ENCODE data around the gene ZNF217. TPM values are rescaled to one million over a fixed set of nuclear protein-coding genes. Genes with fewer than 3 reads are reported as not detected.
"Not testable (repeated sequence)": the region's sequence is repeated elsewhere in the genome, so short reads cannot be mapped to it uniquely, and the experiment has no call there.

Gene ZNF217
- polyA plus RNA-seq, 2 of the 4 experiments (the other 2 are of a cell fraction), result 22.2 to 30.5 TPM

- TF ChIP-seq ZFP36 (IDR thresholded peaks at IDR 0.05; ENCODE audit: borderline replicate concordance, partially characterized antibody) (no peak), EHMT2 (IDR thresholded peaks at IDR 0.05; ENCODE audit: low read depth) (no peak)
Measured at GRCh38 chr20:53631909-53632662, 38.4 kb upstream of the ZNF217 start (continued).

DNA sequence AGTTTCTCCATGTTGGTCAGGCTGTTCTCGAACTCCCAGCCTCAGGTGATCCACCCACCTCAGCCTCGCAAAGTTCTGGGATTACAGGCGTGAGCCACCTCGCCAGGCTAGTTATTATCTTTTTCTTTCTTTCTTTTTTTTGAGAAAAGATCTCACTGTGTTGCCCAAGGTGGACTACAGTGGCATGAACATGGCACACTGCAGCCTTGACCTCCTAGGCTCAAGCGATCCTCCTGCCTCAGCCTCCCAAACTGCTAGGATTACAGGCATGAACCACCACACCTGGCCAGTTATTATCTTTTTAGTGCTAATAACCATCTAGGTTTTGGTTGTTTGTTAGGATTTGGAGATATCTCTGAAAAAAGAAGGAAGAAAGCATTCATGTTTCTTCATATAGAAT, 35.8 kb upstream of the ZNF217 start:
- no peaks in the 10 kb centered on the region for H3K9me3 ChIP-seq
- POLR2A ChIA-PET, result no interaction called here
- ATAC-seq, result no peak
- H3K27ac ChIP-seq, result 0 out of 6 replicates have a peak overlapping the region, but pooled peaks of 1 of the 2 experiments have one; percentile 38
- H3K4me2 ChIP-seq, result no peak overlapping the region
- TF ChIP-seq HOXB13 (CRISPR knock-in tag; IDR thresholded peaks at IDR 0.05; ENCODE audit: low read depth) (no peak), ZC3H11A (IDR thresholded peaks at IDR 0.05) (no peak), CEBPB (IDR thresholded peaks at IDR 0.05) (no peak), POLR2A (IDR thresholded peaks at IDR 0.05; ENCODE audit: low read length) (no peak), PHF8 (IDR thresholded peaks at IDR 0.05; ENCODE audit: borderline replicate concordance, low read depth) (no peak), KDM5A (IDR thresholded peaks at IDR 0.05) (no peak), CBX8 (IDR thresholded peaks at IDR 0.05) (no peak), EHF (CRISPR knock-in tag; IDR thresholded peaks at IDR 0.05) (no peak), CHD2 (IDR thresholded peaks at IDR 0.05; ENCODE audit: low read length, partially characterized antibody) (no peak), MYC (IDR thresholded peaks at IDR 0.05; ENCODE audit: borderline replicate concordance, low read length) (no peak), NPAS2 (CRISPR knock-in tag; IDR thresholded peaks at IDR 0.05; ENCODE audit: borderline replicate concordance) (no peak)
- TF ChIP-seq, protein P1, sequence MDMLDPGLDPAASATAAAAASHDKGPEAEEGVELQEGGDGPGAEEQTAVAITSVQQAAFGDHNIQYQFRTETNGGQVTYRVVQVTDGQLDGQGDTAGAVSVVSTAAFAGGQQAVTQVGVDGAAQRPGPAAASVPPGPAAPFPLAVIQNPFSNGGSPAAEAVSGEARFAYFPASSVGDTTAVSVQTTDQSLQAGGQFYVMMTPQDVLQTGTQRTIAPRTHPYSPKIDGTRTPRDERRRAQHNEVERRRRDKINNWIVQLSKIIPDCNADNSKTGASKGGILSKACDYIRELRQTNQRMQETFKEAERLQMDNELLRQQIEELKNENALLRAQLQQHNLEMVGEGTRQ (IDR thresholded peaks at IDR 0.05), result no peak
- peaks cover 4% of the 10 kb centered on the region for H3K4me1 ChIP-seq
- WGBS (ENCODE audit: missing lambda C conversion rate), result 96% methylated on average over 4 of the region's 5 CpGs
- DNase-seq (ENCODE audit: low read depth in 1 of 2, low spot score in 1 of 2), result no peak
- CTCF ChIA-PET, result no interaction called here
- no peak for FAIRE-seq
- no peak overlapping the region for H3K4me3 ChIP-seq

DNA sequence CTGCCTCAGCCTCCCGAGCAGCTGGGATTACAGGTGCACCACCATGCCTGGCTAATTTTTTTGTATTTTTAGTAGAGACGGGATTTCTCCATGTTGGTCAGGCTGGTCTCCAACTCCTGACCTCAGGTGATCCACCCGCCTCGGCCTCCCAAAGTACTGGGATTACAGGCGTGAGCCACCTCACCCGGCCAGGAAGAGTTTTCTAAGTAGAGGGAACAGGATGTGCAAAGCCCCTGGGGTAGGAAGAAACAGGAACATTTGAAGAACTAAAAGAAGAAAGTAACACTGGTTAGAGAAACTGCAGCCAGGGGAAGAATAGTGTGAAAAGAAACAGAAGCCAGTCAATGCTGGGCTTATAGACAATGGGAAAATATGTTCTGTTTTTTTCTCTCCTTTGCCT, 35.1 kb upstream of the ZNF217 start:
- H3K9me3 ChIP-seq; ATAC-seq; H3K4me3 ChIP-seq; FAIRE-seq; DNase-seq (ENCODE audit: low read depth in 1 of 2, low spot score in 1 of 2); H3K4me2 ChIP-seq; CTCF ChIA-PET; POLR2A ChIA-PET: not testable (repeated sequence)
- Histone ChIP-seq H3K4me1 (peaks cover 11% of the 10 kb centered on the region), H3K27ac (0 out of 6 replicates have a peak overlapping the region, but pooled peaks of 1 of the 2 experiments have one; percentile 11)
- 91% methylated on average over 6 of the region's 6 CpGs for WGBS (ENCODE audit: missing lambda C conversion rate)

- DNase-seq (ENCODE audit: low read depth in 1 of 2, low spot score in 1 of 2) (no peak), FAIRE-seq (no peak), ATAC-seq (no peak)
- WGBS (ENCODE audit: missing lambda C conversion rate), result 94% methylated on average over 6 of the region's 6 CpGs
- no peak overlapping the region for H3K4me2 ChIP-seq
- no peak for TF ChIP-seq SMC3 (IDR thresholded peaks at IDR 0.05)
- no peak for TF ChIP-seq HDAC2 (IDR thresholded peaks at IDR 0.05)
- no peak for TF ChIP-seq ATOH8 (CRISPR knock-in tag; IDR thresholded peaks at IDR 0.05; ENCODE audit: low read depth)
- no peak for TF ChIP-seq MYC (IDR thresholded peaks at IDR 0.05; ENCODE audit: borderline replicate concordance, low read length)
- no peak for TF ChIP-seq CEBPB (IDR thresholded peaks at IDR 0.05)
- TF ChIP-seq RFX5 (IDR thresholded peaks at IDR 0.05), result no peak
- no peak for TF ChIP-seq HOXA7 (CRISPR knock-in tag; IDR thresholded peaks at IDR 0.05)
- no peak for TF ChIP-seq TFCP2L1 (CRISPR knock-in tag; IDR thresholded peaks at IDR 0.05)
- H3K27ac ChIP-seq, result 0 out of 6 replicates have a peak overlapping the region, but pooled peaks of 1 of the 2 experiments have one; percentile 22
- no peaks in the 10 kb centered on the region for H3K9me3 ChIP-seq
- ChIA-PET POLR2A (no interaction called here), CTCF (interaction anchor here (0.9 to 1.2 kb wide), 2 partner anchors 11 to 14 kb away, joined by 3 to 5 read pairs; no protein-coding TSS in a partner anchor)
- no peak overlapping the region for H3K4me3 ChIP-seq
- H3K4me1 ChIP-seq, result peaks cover 14% of the 10 kb centered on the region
Measured at GRCh38 chr20:53628076-53628475, 34.4 kb upstream of the ZNF217 start.

DNA sequence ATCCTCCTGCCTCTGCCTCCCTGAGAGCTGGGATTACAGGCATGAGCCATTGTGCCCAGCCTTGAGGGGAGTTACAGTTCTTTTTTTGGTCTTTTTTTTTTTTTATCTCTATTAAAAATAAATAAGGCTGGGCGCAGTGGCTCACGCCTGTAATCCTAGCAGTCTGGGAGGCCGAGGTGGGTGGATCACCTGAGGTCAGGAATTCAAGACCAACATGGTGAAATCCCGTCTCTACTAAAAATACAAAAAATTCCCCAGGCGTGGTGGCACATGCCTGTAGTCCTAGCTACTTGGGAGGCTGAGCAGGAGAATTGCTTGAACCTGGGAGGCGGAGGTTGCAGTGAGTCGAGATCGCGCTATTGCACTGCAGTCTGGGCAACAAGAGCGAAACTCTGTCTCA, 33.4 kb upstream of the ZNF217 start:
- FAIRE-seq; H3K4me2 ChIP-seq; POLR2A ChIA-PET; ATAC-seq; H3K9me3 ChIP-seq; DNase-seq (ENCODE audit: low read depth in 1 of 2, low spot score in 1 of 2); H3K4me3 ChIP-seq: not testable (repeated sequence)
- H3K4me1 ChIP-seq, result peaks cover 24% of the 10 kb centered on the region
- CTCF ChIA-PET, result interaction anchor here (0.6 to 1.2 kb wide), 4 partner anchors 9 to 32 kb away, joined by 3 to 5 read pairs (median 4); no protein-coding TSS in a partner anchor
- peak overlapping the region in 1 of 2 experiments; percentile 56; a peak in 3 of 6 replicates for H3K27ac ChIP-seq
- WGBS (ENCODE audit: missing lambda C conversion rate), result 93% methylated on average over 10 of the region's 10 CpGs

All from A549 (cell line).